Neutrophil (primary cell): ENCODE measurements around the gene OSBPL10.

Experiments used
- H3K27ac ChIP-seq: fragments of 200-600 bp; sonication (generic); 2 replicates; pipeline ENCODE4 v1.5.1; 2016; ENCODE audit warnings: mild to moderate bottlenecking, moderate library complexity
- H3K27me3 ChIP-seq: fragments of 200-600 bp; sonication (generic); 2 replicates; pipeline ENCODE4 v1.6.0; 2016; ENCODE audit warnings: mild to moderate bottlenecking
- H3K36me3 ChIP-seq: fragments of 200-600 bp; sonication (generic); 2 replicates; pipeline ENCODE4 v1.5.1; 2017
- H3K4me1 ChIP-seq, 2 experiments: fragments of 200-600 bp in 1 of 2; sonication (generic) in 1 of 2; 1 replicate in 1 of 2; 2 replicates in 1 of 2; pipeline versions ENCODE4 v1.5.1 to v1.6.1; 2013 to 2016; ENCODE audit warnings: low read depth in 1 of 2, low read length in 1 of 2, mild to moderate bottlenecking in 1 of 2, moderate library complexity in 1 of 2; ENCODE audit not compliant: control insufficient read depth in 1 of 2, insufficient read depth in 1 of 2
- H3K4me3 ChIP-seq, 2 experiments: fragments of 200-600 bp in 1 of 2; sonication (generic) in 1 of 2; 1 replicate in 1 of 2; 2 replicates in 1 of 2; pipeline ENCODE4 v1.5.1; 2013 to 2016; ENCODE audit warnings: low read depth in 1 of 2, low read length in 1 of 2, mild to moderate bottlenecking in 1 of 2, moderate library complexity in 1 of 2
- H3K9me3 ChIP-seq: fragments of 200-600 bp; sonication (generic); 2 replicates; pipeline ENCODE4 v1.5.1; 2016
- TF ChIP-seq, protein P1 (sequence below): fragments of 200-600 bp; sonication (generic); IDR thresholded peaks from 2 replicates; pipeline ENCODE4 v1.5.1; 2016; ENCODE audit warnings: antibody characterized with exemption

OSBPL10 gene

DNA sequence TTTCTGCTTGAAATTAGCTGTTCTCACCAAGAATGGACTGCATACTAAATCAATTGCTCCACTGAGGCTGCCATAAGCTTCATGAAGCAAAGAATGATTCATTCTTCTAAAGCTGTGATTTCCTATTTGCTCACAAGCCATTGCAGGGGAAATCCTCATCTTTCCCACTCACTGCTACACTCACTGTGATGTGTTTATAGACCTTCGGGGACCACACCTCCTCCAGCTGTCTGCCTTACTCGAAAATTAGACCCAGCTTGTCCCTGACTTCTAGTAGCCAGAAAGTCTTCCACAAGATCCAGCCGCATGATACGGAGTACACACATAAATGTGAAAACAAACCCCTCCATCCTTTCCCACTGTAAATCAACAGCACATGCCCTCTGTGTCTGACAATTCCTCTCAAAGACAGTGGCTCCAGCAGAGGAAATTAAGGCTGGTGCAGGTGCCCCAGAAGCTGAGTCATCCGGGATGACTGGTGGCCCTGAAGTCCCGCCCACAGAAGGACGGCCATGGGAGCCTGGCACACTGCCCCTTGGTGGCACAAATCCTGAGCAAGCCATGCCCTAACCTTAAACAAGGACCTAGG lies 276.4 kb downstream of the OSBPL10 start:
- H3K27ac ChIP-seq, result no peak overlapping the region
- H3K4me1 ChIP-seq, result no peaks in the 10 kb centered on the region

GRCh38 chr3:31704156-31704555 lies 276.9 kb downstream of the OSBPL10 start:
- TF ChIP-seq, protein P1, sequence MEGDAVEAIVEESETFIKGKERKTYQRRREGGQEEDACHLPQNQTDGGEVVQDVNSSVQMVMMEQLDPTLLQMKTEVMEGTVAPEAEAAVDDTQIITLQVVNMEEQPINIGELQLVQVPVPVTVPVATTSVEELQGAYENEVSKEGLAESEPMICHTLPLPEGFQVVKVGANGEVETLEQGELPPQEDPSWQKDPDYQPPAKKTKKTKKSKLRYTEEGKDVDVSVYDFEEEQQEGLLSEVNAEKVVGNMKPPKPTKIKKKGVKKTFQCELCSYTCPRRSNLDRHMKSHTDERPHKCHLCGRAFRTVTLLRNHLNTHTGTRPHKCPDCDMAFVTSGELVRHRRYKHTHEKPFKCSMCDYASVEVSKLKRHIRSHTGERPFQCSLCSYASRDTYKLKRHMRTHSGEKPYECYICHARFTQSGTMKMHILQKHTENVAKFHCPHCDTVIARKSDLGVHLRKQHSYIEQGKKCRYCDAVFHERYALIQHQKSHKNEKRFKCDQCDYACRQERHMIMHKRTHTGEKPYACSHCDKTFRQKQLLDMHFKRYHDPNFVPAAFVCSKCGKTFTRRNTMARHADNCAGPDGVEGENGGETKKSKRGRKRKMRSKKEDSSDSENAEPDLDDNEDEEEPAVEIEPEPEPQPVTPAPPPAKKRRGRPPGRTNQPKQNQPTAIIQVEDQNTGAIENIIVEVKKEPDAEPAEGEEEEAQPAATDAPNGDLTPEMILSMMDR, result no peak
- Histone ChIP-seq H3K4me1 (no peaks in the 10 kb centered on the region), H3K4me3 (no peak overlapping the region), H3K36me3 (no peaks in the 10 kb centered on the region), H3K9me3 (no peaks in the 10 kb centered on the region), H3K27me3 (no peaks in the 10 kb centered on the region), H3K27ac (no peak overlapping the region)

More for the DNA sequence above, 276.4 kb downstream of the OSBPL10 start:
- H3K4me3 ChIP-seq, result no peak overlapping the region
- H3K9me3 ChIP-seq, result no peaks in the 10 kb centered on the region
- H3K36me3 ChIP-seq, result no peaks in the 10 kb centered on the region
- TF ChIP-seq, protein P1, result no peak
- H3K27me3 ChIP-seq, result no peaks in the 10 kb centered on the region

GRCh38 chr3:31701286-31701685 lies 279.8 kb downstream of the OSBPL10 start:
- Histone ChIP-seq H3K4me1 (no peaks in the 10 kb centered on the region), H3K36me3 (no peaks in the 10 kb centered on the region), H3K9me3 (no peaks in the 10 kb centered on the region), H3K27ac (no peak overlapping the region), H3K27me3 (no peaks in the 10 kb centered on the region), H3K4me3 (no peak overlapping the region)
- TF ChIP-seq, protein P1, result no peak

GRCh38 chr3:31699309-31699953 lies 281.6 kb downstream of the OSBPL10 start:
- H3K4me3 ChIP-seq, result no peak overlapping the region
- no peaks in the 10 kb centered on the region for H3K4me1 ChIP-seq
- H3K36me3 ChIP-seq, result no peaks in the 10 kb centered on the region
- no peak overlapping the region for H3K27ac ChIP-seq
- no peaks in the 10 kb centered on the region for H3K9me3 ChIP-seq
- H3K27me3 ChIP-seq, result no peaks in the 10 kb centered on the region
- TF ChIP-seq, protein P1, result no peak

- Histone ChIP-seq H3K4me3 (no peak overlapping the region), H3K36me3 (no peaks in the 10 kb centered on the region), H3K9me3 (no peaks in the 10 kb centered on the region), H3K27me3 (no peaks in the 10 kb centered on the region), H3K27ac (no peak overlapping the region), H3K4me1 (no peaks in the 10 kb centered on the region)
- TF ChIP-seq, protein P1, result no peak
Measured at GRCh38 chr3:31696815-31697548, 284.1 kb downstream of the OSBPL10 start.
